GM12864 (cell line): ENCODE measurements around the gene NDFIP2.

Experiments used
- DNase-seq: peaks from one replicate; pipeline ENCODE4 v3.0.0-alpha.2; 2011; ENCODE audit warnings: low read depth
- H3K4me3 ChIP-seq: 2 replicates; pipeline ENCODE4 v1.5.1; 2011; ENCODE audit warnings: mild to moderate bottlenecking, low read depth, low read length, control low read depth
- TF ChIP-seq, protein P1 (sequence below): IDR thresholded peaks from 2 replicates; pipeline ENCODE4 v1.5.1; 2011; ENCODE audit warnings: low read depth, mild to moderate bottlenecking, moderate library complexity, low read length, control low read depth, inconsistent platforms; ENCODE audit errors: missing control alignments

The NDFIP2 gene

DNA sequence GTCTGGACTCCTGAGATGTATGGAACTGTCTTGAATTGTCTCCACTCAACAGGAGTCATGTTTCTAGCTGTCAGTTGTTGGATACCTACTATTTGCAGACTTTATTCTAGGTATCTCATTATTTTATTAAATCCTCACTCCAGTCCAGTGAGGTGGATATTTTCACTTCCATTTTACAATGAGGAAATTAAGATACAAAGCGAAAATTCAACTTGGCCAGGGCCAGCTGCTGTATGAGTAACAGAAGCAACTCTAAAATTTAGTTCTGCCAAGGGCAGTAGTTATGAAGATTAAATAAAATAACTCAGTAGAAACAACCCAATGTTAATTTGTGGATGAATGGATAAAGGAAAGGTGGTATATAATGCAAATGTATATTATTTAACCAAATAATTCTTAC is 12.6 kb upstream of the NDFIP2 start:
- DNase-seq = no peak
- TF ChIP-seq, protein P1, sequence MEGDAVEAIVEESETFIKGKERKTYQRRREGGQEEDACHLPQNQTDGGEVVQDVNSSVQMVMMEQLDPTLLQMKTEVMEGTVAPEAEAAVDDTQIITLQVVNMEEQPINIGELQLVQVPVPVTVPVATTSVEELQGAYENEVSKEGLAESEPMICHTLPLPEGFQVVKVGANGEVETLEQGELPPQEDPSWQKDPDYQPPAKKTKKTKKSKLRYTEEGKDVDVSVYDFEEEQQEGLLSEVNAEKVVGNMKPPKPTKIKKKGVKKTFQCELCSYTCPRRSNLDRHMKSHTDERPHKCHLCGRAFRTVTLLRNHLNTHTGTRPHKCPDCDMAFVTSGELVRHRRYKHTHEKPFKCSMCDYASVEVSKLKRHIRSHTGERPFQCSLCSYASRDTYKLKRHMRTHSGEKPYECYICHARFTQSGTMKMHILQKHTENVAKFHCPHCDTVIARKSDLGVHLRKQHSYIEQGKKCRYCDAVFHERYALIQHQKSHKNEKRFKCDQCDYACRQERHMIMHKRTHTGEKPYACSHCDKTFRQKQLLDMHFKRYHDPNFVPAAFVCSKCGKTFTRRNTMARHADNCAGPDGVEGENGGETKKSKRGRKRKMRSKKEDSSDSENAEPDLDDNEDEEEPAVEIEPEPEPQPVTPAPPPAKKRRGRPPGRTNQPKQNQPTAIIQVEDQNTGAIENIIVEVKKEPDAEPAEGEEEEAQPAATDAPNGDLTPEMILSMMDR = no peak
- no peak overlapping the region for H3K4me3 ChIP-seq

DNA sequence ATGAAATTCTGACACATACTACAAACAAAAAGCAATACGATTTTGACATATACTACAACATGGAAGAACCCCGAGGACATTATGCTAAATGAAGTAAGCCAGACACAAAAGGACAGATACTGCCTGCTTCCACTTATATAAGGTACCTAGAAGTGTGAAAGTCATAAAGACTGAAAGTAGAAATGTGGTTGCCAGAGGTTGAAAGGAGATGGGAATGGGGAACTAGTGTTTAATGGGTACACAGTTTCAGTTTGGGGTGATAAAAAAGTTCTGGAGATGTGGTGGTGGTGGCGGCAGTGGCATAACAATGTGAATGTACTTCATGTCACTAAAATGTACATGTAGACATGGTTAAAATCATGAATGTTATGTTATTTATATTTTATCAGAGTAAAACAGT is 12.1 kb upstream of the NDFIP2 start:
- no peak overlapping the region for H3K4me3 ChIP-seq
- TF ChIP-seq, protein P1 = no peak
- no peak for DNase-seq

DNA sequence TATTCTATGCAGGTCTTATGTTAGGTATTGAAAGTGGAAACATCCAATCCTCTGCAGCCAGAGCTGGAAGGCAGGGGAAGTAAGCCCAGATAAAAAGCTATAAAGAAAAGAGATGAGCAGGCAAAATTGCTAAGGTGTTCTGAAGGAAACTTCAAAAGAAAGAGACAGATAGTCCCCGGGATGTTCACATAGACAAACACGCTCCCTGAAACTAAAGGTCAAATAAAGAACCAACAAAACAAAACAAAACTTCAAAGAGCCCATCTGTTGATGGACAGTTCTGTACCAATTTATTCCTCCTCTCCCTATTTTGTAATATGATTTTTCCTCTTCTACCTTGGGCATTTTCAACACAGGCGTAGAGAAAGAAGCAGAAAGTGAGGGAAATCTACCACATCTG is 11.3 kb upstream of the NDFIP2 start:
- DNase-seq = no peak
- H3K4me3 ChIP-seq = no peak overlapping the region
- TF ChIP-seq, protein P1 = no peak

DNA sequence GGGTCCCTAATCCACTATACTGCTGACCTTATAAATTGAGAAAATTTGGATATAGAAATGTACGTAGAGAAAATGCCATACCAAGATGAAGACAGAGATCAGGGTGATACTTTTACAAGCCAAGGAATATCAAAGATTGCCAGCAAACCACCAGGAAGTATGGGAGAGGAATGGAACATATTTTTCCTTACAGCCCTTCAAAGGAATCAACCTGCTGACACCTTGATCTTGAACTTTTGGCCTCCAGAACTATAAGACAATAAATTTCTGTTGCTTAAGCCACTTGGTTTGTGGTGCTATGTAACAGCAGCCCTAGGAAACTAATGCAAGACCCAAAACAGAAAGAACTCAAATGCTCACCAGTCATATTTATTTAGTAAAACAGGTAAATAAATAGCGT is 10.3 kb upstream of the NDFIP2 start:
- H3K4me3 ChIP-seq = no peak overlapping the region
- TF ChIP-seq, protein P1 = no peak
- DNase-seq = no peak

DNA sequence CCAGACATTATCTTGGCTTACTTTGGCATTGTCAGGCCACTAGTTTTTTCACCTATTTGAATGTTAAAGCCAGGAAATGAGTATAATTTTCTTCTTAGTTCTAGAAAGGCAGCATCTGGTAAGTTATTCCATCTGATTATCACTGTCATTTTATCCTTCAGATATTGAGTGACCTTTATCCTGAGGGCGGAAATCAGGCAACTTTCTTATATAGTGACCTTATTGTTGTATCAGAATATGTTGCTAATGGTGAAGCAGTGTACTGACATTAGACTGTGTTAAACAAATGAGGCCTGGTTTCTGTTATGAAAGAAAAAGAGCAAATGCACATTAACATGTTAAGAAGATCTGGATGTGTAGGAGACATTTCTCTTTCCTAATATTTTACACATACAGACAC is 5.4 kb upstream of the NDFIP2 start:
- TF ChIP-seq, protein P1 = no peak
- no peak for DNase-seq
- no peak overlapping the region for H3K4me3 ChIP-seq

DNA sequence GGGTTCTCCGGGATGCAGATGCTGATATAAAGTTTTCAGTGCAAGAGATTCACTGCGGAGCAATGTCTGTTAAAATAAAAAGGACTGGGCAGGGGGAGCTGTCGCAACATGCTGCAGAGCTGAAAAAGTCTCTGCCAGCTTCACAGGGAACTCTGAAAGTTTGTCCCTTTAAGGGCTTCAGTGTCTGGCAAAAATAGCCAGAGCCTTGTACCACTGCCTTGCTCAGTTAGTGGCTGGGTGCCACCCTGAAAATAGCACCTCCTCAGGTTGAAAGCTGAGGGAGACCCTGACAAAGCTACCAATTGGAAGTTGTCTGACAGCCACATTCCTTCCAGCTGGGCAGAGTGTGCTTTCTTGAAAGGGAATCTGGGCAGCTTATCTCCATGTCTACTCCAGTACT is 3.0 kb upstream of the NDFIP2 start:
- DNase-seq = no peak
- TF ChIP-seq, protein P1 = no peak
- H3K4me3 ChIP-seq = no peak overlapping the region

DNA sequence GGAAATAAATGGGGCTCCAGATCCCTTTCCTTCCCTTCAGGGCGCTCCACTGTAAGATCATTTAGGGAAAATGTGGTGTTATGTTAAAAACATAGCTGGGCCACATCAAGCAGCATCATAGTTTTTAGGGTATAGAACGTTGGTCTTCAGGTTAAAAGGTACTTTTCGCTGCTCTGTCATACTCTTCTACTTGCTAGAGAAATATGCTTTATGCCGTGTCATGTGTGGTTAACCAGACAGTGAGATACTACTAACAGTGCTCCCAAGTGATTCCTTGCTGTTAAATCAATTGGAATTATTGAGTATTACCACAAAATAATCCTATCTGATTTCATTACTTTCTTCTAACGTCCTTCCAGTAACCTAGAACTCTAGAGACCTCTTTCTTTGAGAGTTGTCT is 1.1 kb upstream of the NDFIP2 start:
- H3K4me3 ChIP-seq = no peak overlapping the region
- DNase-seq = no peak
- TF ChIP-seq, protein P1 = no peak
